HG03108 (cell line): ENCODE results near the gene ADM.

Experiments
- ATAC-seq: cut with Tn5 transposase; IDR thresholded peaks from one replicate; pipeline ENCODE4 v1.9.1; 2021; ENCODE audit warnings: moderate library complexity; ENCODE audit not compliant: unreplicated experiment

ADM gene

GRCh38 chr11:10327254-10327653 is 22.4 kb downstream of the ADM start:
- ATAC-seq, result no peak

DNA sequence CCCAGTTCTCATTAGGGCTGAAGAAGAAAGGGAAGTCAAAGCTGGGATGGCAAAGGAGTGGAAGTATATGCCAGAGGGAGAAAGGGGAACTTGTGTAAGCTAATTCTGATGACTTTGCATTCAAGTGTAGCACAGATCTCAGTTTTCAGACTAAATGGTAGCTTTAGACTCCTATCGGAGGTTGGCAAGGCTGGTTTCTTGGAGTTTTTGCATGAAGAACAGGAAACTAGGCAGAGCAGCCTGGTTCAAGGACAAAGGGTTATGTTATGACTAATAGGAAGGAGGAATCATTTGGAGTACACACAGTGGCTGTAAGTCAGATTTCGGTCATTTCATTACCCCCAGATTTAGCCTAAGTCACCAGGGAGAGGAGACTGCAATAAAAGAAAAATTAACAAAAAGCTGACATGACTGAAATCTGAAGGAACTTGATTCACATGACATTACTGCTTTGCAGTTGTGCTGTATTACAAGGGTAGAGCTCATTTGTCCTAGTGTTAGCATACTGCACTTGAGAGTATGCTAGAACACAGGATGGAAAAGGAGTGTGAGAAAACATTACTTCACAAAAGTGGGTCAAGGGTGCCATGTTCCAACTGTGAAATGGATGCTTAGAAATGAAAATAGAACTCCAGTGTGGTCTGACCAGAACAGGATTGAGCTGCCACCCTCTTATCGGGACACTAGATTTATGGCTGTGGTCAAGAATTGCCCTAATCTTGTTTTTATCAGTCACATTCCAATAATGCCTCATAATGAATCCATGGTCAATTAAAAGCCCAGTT is 23.6 kb downstream of the ADM start:
- ATAC-seq, result no peak

DNA sequence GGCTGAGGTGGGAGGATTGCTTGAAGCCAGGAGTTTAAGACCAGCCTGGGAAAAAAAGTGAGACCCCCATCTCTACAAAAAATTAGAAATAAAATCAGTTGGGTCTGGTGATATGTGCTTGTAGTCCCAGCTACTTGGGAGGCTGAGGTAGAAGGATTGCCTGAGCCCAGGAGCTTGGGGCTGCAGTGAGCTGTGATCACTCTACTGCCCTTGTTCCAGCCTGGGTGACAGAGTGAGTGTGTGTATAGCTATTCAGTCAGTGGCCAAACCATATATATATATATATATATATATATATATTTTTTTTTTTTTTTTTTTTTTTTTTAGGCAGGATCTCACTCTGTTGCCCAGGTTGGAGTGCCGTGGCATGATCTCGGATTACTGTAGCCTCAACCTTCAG is 24.5 kb downstream of the ADM start:
- ATAC-seq, result no peak

DNA sequence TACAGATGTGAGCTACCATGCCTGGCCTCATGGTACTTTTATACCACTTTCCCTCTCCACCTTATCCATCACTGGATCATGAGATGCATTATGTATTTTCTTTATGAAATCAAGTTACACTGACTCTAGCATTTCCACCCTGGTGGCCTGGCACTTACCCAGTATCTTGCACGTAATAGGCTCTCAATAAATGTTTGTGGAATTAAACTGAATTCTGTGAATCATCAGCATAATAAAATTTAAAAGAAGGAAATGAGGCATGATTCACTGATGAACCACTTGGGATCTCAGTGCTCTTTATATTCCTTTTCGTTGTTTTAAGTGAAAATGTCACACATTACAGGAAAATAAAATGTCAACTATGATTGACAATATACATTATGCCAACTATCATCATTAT is 25.1 kb downstream of the ADM start:
- no peak for ATAC-seq

- ATAC-seq, result no peak
Measured at GRCh38 chr11:10331548-10332289, 26.8 kb downstream of the ADM start.

- ATAC-seq, result no peak
Measured at GRCh38 chr11:10333490-10333889, 28.6 kb downstream of the ADM start.

- no peak for ATAC-seq
Measured at GRCh38 chr11:10338287-10338686, 33.4 kb downstream of the ADM start.

GRCh38 chr11:10348650-10349280 is 43.9 kb downstream of the ADM start:
- ATAC-seq, result no peak

DNA sequence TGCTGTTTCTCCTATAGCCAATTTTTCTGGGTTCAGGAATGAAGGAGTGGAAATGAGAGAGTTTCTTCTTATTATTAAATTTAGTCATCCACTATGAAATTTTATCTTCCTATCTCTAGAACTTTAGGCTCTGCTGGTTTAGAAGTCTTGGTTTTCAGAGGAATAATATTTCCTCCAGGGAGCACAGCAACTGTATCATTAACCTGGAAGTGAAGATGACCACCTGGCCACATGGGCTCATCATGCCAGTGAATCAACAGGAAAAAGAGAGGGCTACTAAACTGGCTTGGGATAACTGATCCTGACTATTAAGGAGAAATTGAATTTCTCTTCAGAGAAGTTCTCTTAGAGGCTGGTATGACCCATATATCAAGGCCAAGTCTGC is 44.4 kb downstream of the ADM start:
- ATAC-seq, result no peak

- ATAC-seq, result no peak
Measured at GRCh38 chr11:10349806-10350205, 44.9 kb downstream of the ADM start.

- ATAC-seq, result no peak
Measured at GRCh38 chr11:10350334-10350733, 45.5 kb downstream of the ADM start.

- ATAC-seq, result no peak
Measured at GRCh38 chr11:10351435-10351764, 46.5 kb downstream of the ADM start.

- no peak for ATAC-seq
Measured at GRCh38 chr11:10351765-10352641, 47.1 kb downstream of the ADM start.

DNA sequence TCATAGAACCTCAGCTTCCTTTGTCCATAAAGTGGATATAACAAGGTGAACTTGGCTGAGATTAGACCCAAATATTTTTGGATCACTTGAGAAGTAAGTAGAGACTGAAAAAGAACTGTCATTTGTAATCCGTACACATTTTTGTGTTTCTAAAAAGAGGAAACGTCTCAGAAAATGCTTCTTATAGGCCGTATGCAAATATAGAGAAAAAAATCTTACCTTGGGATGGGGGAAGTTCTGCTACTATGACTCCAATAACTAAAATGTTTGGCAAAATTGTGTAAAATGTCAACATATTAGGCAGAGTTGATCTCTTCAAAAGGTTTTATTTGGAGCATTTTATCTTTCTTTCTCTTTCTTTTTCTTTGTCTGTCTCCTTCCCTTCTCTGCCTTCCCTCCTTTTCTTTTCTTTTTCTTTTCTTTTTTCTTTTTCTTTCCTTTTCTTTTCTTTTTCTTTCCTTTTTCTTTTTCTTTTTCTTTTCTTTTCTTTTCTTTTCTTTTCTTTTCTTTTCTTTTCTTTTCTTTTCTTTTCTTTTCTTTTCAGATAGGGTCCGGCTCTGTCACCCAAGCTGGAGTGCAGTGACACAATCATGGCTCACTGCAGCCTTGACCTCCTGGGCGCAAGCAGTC is 48.2 kb downstream of the ADM start:
- no peak for ATAC-seq

- ATAC-seq, result no peak
Measured at GRCh38 chr11:10354389-10354788, 49.5 kb downstream of the ADM start.

DNA sequence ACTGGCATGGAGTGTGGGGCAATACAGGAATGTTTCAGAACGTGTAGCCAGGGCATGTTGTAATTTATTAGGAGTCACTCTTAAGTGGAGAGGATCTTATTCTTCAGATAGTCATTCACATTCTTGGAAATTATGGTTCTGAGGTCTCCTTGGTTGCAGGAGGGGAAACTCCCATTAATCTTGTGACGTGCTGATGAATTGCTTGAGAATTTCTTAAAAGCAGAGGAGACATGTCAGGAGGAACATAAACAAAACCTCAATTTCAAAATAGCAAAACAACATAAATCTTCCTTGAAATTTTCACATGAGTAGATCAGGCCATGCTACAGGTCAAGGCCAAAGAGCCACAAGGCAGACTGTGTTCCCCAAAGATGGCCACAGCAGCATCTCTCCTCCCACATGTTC is 50.4 kb downstream of the ADM start:
- ATAC-seq, result no peak

GRCh38 chr11:10356161-10356560 is 51.3 kb downstream of the ADM start:
- ATAC-seq, result no peak
